Measurements from ENCODE around the gene SREBF1. TPM values are rescaled to one million over a fixed set of nuclear protein-coding genes. Genes with fewer than 3 reads are reported as not detected.

Gene SREBF1
- polyA plus RNA-seq, 3 donors: 7.6 to 35.9 (median 10.5) TPM

DNA sequence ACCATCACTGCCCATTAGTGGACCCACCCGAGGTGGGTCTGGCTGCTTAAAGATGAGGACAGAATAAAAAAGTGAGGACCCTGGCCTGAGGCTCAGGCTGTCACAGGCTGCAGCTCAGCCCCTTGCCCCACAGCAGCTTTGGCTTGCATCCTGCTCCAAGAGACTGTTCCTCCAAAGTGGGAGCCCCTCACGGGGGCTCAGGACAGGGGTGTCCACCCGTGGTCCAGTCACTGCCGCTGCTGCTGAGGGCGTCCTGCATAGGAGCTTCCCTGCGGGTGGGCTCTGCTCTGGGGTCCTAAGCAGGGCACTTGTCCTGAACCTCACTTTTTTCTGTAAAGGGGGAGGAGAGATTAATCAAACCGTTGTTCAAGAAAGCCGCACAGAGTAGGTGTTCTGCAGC lies 47.8 kb downstream of the SREBF1 start:
- Mint-ChIP-seq H3K36me3 (peaks cover 9 to 11% of the 10 kb centered on the region in 2 donors), H3K9me3 (peaks cover 0 to 2% (median 0%) of the 10 kb centered on the region in 7 donors), H3K27me3 (ENCODE audit: low read depth in 3 of 3) (peaks cover 17 to 24% (median 19%) of the 10 kb centered on the region in 3 donors), H3K27ac (no peak overlapping the region), H3K4me1 (peaks cover 19% of the 10 kb centered on the region), H3K4me3 (no peak overlapping the region)
- Histone ChIP-seq H3K4me2 (replicated peaks; ENCODE audit: extremely low read depth, low read length, poor library complexity, severe bottlenecking) (no peak overlapping the region), H4K20me1 (ENCODE audit: insufficient read depth, low read length) (peaks cover 91% of the 10 kb centered on the region), H3K36me3 (replicated peaks in 1 of 2; ENCODE audit: control insufficient read depth in 1 of 2, insufficient read depth in 2 of 2, low read length in 2 of 2) (peaks cover 6 to 8% of the 10 kb centered on the region in 2 donors), H3K9me3 (replicated peaks in 1 of 2; ENCODE audit: control insufficient read depth in 1 of 2, insufficient read depth in 1 of 2, low read length in 2 of 2) (no peaks in the 10 kb centered on the region), H3K9ac (ENCODE audit: insufficient read depth, low read length, poor library complexity, severe bottlenecking) (no peak overlapping the region), H3K27me3 (ENCODE audit: control insufficient read depth in 2 of 2, insufficient read depth in 2 of 2, low read length in 2 of 2) (peaks cover 4 to 9% of the 10 kb centered on the region in 2 donors), H3K27ac (ENCODE audit: low read depth in 1 of 2, low read length in 2 of 2) (no peak overlapping the region), H3K4me1 (ENCODE audit: control insufficient read depth in 1 of 2, insufficient read depth in 2 of 2, low read length in 2 of 2) (peaks cover 0 to 10% of the 10 kb centered on the region in 2 donors), H3K4me3 (replicated peaks in 1 of 3; ENCODE audit: low read depth in 2 of 3, low read length in 3 of 3) (no peak overlapping the region), H2AFZ (ENCODE audit: insufficient read depth, low read depth, low read length, poor library complexity, severe bottlenecking) (no peak overlapping the region), H3K79me2 (ENCODE audit: insufficient read depth, low read length) (peaks cover 8% of the 10 kb centered on the region)
- WGBS (ENCODE audit: insufficient coverage): 95% methylated on average over 8 of the region's 8 CpGs
- DNase-seq: no peak
- intact Hi-C loops (cut with micrococcal nuclease): no loop called here
- TF ChIP-seq, protein P1, sequence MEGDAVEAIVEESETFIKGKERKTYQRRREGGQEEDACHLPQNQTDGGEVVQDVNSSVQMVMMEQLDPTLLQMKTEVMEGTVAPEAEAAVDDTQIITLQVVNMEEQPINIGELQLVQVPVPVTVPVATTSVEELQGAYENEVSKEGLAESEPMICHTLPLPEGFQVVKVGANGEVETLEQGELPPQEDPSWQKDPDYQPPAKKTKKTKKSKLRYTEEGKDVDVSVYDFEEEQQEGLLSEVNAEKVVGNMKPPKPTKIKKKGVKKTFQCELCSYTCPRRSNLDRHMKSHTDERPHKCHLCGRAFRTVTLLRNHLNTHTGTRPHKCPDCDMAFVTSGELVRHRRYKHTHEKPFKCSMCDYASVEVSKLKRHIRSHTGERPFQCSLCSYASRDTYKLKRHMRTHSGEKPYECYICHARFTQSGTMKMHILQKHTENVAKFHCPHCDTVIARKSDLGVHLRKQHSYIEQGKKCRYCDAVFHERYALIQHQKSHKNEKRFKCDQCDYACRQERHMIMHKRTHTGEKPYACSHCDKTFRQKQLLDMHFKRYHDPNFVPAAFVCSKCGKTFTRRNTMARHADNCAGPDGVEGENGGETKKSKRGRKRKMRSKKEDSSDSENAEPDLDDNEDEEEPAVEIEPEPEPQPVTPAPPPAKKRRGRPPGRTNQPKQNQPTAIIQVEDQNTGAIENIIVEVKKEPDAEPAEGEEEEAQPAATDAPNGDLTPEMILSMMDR (IDR thresholded peaks at IDR 0.05): no peak

GRCh38 chr17:17787568-17787967 lies 49.2 kb downstream of the SREBF1 start:
- no peak overlapping the region for H3K4me3 Mint-ChIP-seq
- H3K79me2 ChIP-seq (ENCODE audit: insufficient read depth, low read length): peaks cover 8% of the 10 kb centered on the region
- H3K9me3 Mint-ChIP-seq: peaks cover 0 to 4% (median 0%) of the 10 kb centered on the region in 7 donors
- H3K36me3 Mint-ChIP-seq: peaks cover 0 to 5% of the 10 kb centered on the region in 2 donors
- peaks cover 23% of the 10 kb centered on the region for H3K4me1 Mint-ChIP-seq
- H3K4me3 ChIP-seq (replicated peaks in 1 of 3; ENCODE audit: low read depth in 2 of 3, low read length in 3 of 3): no peak overlapping the region
- no peak overlapping the region for H3K4me2 ChIP-seq (replicated peaks; ENCODE audit: extremely low read depth, low read length, poor library complexity, severe bottlenecking)
- peak overlapping the region in 1 of 7 donors; percentile 75 for H3K27ac Mint-ChIP-seq
- peaks cover 6 to 24% of the 10 kb centered on the region in 2 donors for H3K4me1 ChIP-seq (ENCODE audit: control insufficient read depth in 1 of 2, insufficient read depth in 2 of 2, low read length in 2 of 2)
- H3K27ac ChIP-seq (ENCODE audit: low read depth in 1 of 2, low read length in 2 of 2): no peak overlapping the region
- H3K36me3 ChIP-seq (replicated peaks in 1 of 2; ENCODE audit: control insufficient read depth in 1 of 2, insufficient read depth in 2 of 2, low read length in 2 of 2): no peaks in the 10 kb centered on the region
- peaks cover 23 to 35% (median 32%) of the 10 kb centered on the region in 3 donors for H3K27me3 Mint-ChIP-seq (ENCODE audit: low read depth in 3 of 3)
- intact Hi-C loops (cut with micrococcal nuclease): no loop called here
- no peak for DNase-seq
- 100% methylated on average over 3 of the region's 7 CpGs for WGBS (ENCODE audit: insufficient coverage)
- TF ChIP-seq, protein P1 (IDR thresholded peaks at IDR 0.05): no peak
- peaks cover 96% of the 10 kb centered on the region for H4K20me1 ChIP-seq (ENCODE audit: insufficient read depth, low read length)
- peaks cover 12 to 18% of the 10 kb centered on the region in 2 donors for H3K27me3 ChIP-seq (ENCODE audit: control insufficient read depth in 2 of 2, insufficient read depth in 2 of 2, low read length in 2 of 2)
- no peak overlapping the region for H2AFZ ChIP-seq (ENCODE audit: insufficient read depth, low read depth, low read length, poor library complexity, severe bottlenecking)
- no peaks in the 10 kb centered on the region for H3K9me3 ChIP-seq (replicated peaks in 1 of 2; ENCODE audit: control insufficient read depth in 1 of 2, insufficient read depth in 1 of 2, low read length in 2 of 2)
- no peak overlapping the region for H3K9ac ChIP-seq (ENCODE audit: insufficient read depth, low read length, poor library complexity, severe bottlenecking)

Data from CD14-positive monocyte (primary cell).